Lower lobe of right lung (tissue), 2 donors: Measurements from ENCODE around the gene BMPR2. TPM values are rescaled to one million over a fixed set of nuclear protein-coding genes. Genes with fewer than 3 reads are reported as not detected.

Experiments
- ATAC-seq, 2 donors: fragments of 200-7000 bp; cut with Tn5 transposase; one replicate each; pipeline ENCODE4 v1.9.1; 2020 to 2022; ENCODE audit warnings: mild to moderate bottlenecking in 2 of 2, moderate library complexity in 2 of 2
- DNase-seq: peaks from one replicate; pipeline ENCODE4 v3.0.0-alpha.2; 2020
- H3K27ac ChIP-seq: fragments of 200-600 bp; one replicate; pipeline ENCODE4 v1.8.0; 2022
- H3K27me3 ChIP-seq: fragments of 200-600 bp; one replicate; pipeline ENCODE4 v1.8.0; 2022; ENCODE audit warnings: low read depth
- H3K36me3 ChIP-seq: fragments of 200-600 bp; one replicate; pipeline ENCODE4 v1.8.0; 2022; ENCODE audit warnings: mild to moderate bottlenecking
- H3K4me1 ChIP-seq: fragments of 200-600 bp; one replicate; pipeline ENCODE4 v1.8.0; 2022
- H3K4me3 ChIP-seq: fragments of 200-600 bp; one replicate; pipeline ENCODE4 v1.8.0; 2022; ENCODE audit warnings: mild to moderate bottlenecking
- H3K9me3 ChIP-seq: fragments of 200-600 bp; one replicate; pipeline ENCODE4 v1.8.0; 2022
- CTCF ChIP-seq: fragments of 200-600 bp; IDR thresholded peaks from one replicate; pipeline ENCODE4 v1.8.0; 2022; ENCODE audit warnings: antibody characterized with exemption, mild to moderate bottlenecking
- intact Hi-C: fragments of 100-400 bp; cut with DNase I; formaldehyde crosslinking; loops from one replicate; pipeline ENCODE4 v1.11.0; 2022
- total RNA-seq: library from RNA; stranded (reverse); fragmentation: NEBNext Ultra II Directional; extraction: Animal tissue kit (Norgen Biotek cat#: 25700); gene quantifications from one replicate; pipeline ENCODE4 v1.2.1, GENCODE V29; 2021
- donor health status: DM: no; HTN: yes; CAD: no; lungs with severe emphysema.

Gene BMPR2
- total RNA-seq, 1 donor from 2014 or later = 137 TPM

- no peak for TF ChIP-seq CTCF
- no peak for ATAC-seq
- no peaks in the 10 kb centered on the region for H3K27me3 ChIP-seq
These were observed 223.8 kb downstream of the BMPR2 start for GRCh38 chr2:202599911-202600310.

GRCh38 chr2:202604699-202605098, 228.6 kb downstream of the BMPR2 start:
- no peak overlapping the region for H3K27ac ChIP-seq
- no peak overlapping the region for H3K4me3 ChIP-seq
- no peak for DNase-seq
- ATAC-seq = no peak
- no peaks in the 10 kb centered on the region for H3K9me3 ChIP-seq
- no peak for TF ChIP-seq CTCF
- intact Hi-C loops = no loop called here
- no peaks in the 10 kb centered on the region for H3K4me1 ChIP-seq
- no peaks in the 10 kb centered on the region for H3K36me3 ChIP-seq
- H3K27me3 ChIP-seq = no peaks in the 10 kb centered on the region

More at GRCh38 chr2:202599911-202600310, 223.8 kb downstream of the BMPR2 start:
- no peaks in the 10 kb centered on the region for H3K4me1 ChIP-seq
- DNase-seq = no peak
- intact Hi-C loops = no loop called here
- H3K36me3 ChIP-seq = no peaks in the 10 kb centered on the region
- no peak overlapping the region for H3K27ac ChIP-seq
- H3K4me3 ChIP-seq = no peak overlapping the region
- no peaks in the 10 kb centered on the region for H3K9me3 ChIP-seq

GRCh38 chr2:202605174-202605573, 229.0 kb downstream of the BMPR2 start:
- Histone ChIP-seq H3K36me3 (no peaks in the 10 kb centered on the region), H3K27me3 (no peaks in the 10 kb centered on the region), H3K4me3 (no peak overlapping the region), H3K27ac (no peak overlapping the region), H3K9me3 (no peaks in the 10 kb centered on the region), H3K4me1 (peaks cover 2% of the 10 kb centered on the region)
- no peak for TF ChIP-seq CTCF
- ATAC-seq (no peak), DNase-seq (no peak)
- intact Hi-C loops = no loop called here

- Histone ChIP-seq H3K4me1 (peaks cover 17% of the 10 kb centered on the region), H3K4me3 (no peak overlapping the region), H3K9me3 (no peaks in the 10 kb centered on the region), H3K36me3 (no peaks in the 10 kb centered on the region), H3K27ac (peak overlapping the region; percentile 40), H3K27me3 (no peaks in the 10 kb centered on the region)
- DNase-seq = no peak
- intact Hi-C loops = no loop called here
- peak; percentile 73 to 74 for ATAC-seq
- TF ChIP-seq CTCF = no peak
These were observed 232.2 kb downstream of the BMPR2 start for GRCh38 chr2:202608142-202608852.

- no peak for DNase-seq
These were observed 233.4 kb downstream of the BMPR2 start for GRCh38 chr2:202609381-202610145.

More at GRCh38 chr2:202609381-202610145, 233.4 kb downstream of the BMPR2 start:
- H3K4me3 ChIP-seq = no peak overlapping the region
- H3K4me1 ChIP-seq = peaks cover 17% of the 10 kb centered on the region
- intact Hi-C loops = no loop called here
- no peaks in the 10 kb centered on the region for H3K27me3 ChIP-seq
- H3K27ac ChIP-seq = peak overlapping the region; percentile 40
- peak; percentile 84 for ATAC-seq
- TF ChIP-seq CTCF = no peak
- H3K9me3 ChIP-seq = no peaks in the 10 kb centered on the region
- H3K36me3 ChIP-seq = no peaks in the 10 kb centered on the region
